H9 (cell line): Measurements from ENCODE around the gene SPATA46. TPM values are rescaled to one million over a fixed set of nuclear protein-coding genes. Genes with fewer than 3 reads are reported as not detected.

ENCODE experiments used
- DNase-seq: peaks from one replicate; pipeline ENCODE4 v3.0.0-alpha.2; 2017
- H2AFZ ChIP-seq: one replicate; pipeline ENCODE4 v1.6.1; 2013; ENCODE audit warnings: mild to moderate bottlenecking, low read length, control low read depth, moderate library complexity
- H2AK5ac ChIP-seq: 2 replicates; pipeline ENCODE4 v1.6.1; 2013; ENCODE audit warnings: low read length, control low read depth, mixed read lengths; ENCODE audit not compliant: insufficient read length
- H2BK120ac ChIP-seq: one replicate; pipeline ENCODE4 v1.6.1; 2013; ENCODE audit warnings: low read depth, mild to moderate bottlenecking, low read length, control low read depth, inconsistent platforms; ENCODE audit not compliant: poor library complexity, severe bottlenecking
- H2BK12ac ChIP-seq: 2 replicates; pipeline ENCODE4 v1.6.1; 2013; ENCODE audit warnings: low read length, control low read depth, mixed read lengths, low read depth; ENCODE audit not compliant: insufficient read length
- H2BK15ac ChIP-seq: 2 replicates; pipeline ENCODE4 v1.6.1; 2013; ENCODE audit warnings: low read depth, low read length, control low read depth
- H2BK20ac ChIP-seq: one replicate; pipeline ENCODE4 v1.6.1; 2013; ENCODE audit warnings: low read depth, mild to moderate bottlenecking, low read length, control low read depth, inconsistent platforms; ENCODE audit not compliant: poor library complexity, severe bottlenecking
- H2BK5ac ChIP-seq: 2 replicates; pipeline ENCODE4 v1.6.1; 2013; ENCODE audit warnings: low read length, control low read depth, mixed read lengths; ENCODE audit not compliant: insufficient read length
- H3K14ac ChIP-seq: 2 replicates; pipeline ENCODE4 v1.6.1; 2013; ENCODE audit warnings: low read length, control low read depth; ENCODE audit not compliant: insufficient read depth
- H3K18ac ChIP-seq: 2 replicates; pipeline ENCODE4 v1.6.1; 2013; ENCODE audit warnings: low read depth, mild to moderate bottlenecking, mixed read lengths, low read length, control low read depth; ENCODE audit not compliant: insufficient read length
- H3K23ac ChIP-seq: 2 replicates; pipeline ENCODE4 v1.6.1; 2013; ENCODE audit warnings: low read length, control low read depth, mixed read lengths, low read depth; ENCODE audit not compliant: insufficient read length
- H3K23me2 ChIP-seq: 2 replicates; pipeline ENCODE4 v1.6.1; 2013; ENCODE audit warnings: low read depth, mild to moderate bottlenecking, mixed read lengths, low read length, control low read depth; ENCODE audit not compliant: insufficient read length, poor library complexity, severe bottlenecking
- H3K27ac ChIP-seq: 2 replicates; pipeline ENCODE4 v1.5.1; 2013; ENCODE audit warnings: low read length, control low read depth, mixed read lengths, low read depth; ENCODE audit not compliant: insufficient read length
- H3K27me3 ChIP-seq: 2 replicates; pipeline ENCODE4 v1.6.1; 2013; ENCODE audit warnings: low read length, control low read depth, inconsistent platforms; ENCODE audit not compliant: insufficient read depth
- H3K4ac ChIP-seq: 2 replicates; pipeline ENCODE4 v1.6.1; 2013; ENCODE audit warnings: low read depth, mild to moderate bottlenecking, control low read depth, inconsistent platforms, low read length, moderate library complexity
- H3K4me1 ChIP-seq: 2 replicates; pipeline ENCODE4 v1.6.1; 2013; ENCODE audit warnings: low read length, control low read depth, inconsistent platforms; ENCODE audit not compliant: insufficient read depth
- H3K4me2 ChIP-seq: 2 replicates; pipeline ENCODE4 v1.6.1; 2013; ENCODE audit warnings: low read length, control low read depth, mixed read lengths; ENCODE audit not compliant: insufficient read length, insufficient read depth
- H3K56ac ChIP-seq: 2 replicates; pipeline ENCODE4 v1.6.1; 2013; ENCODE audit warnings: low read depth, mild to moderate bottlenecking, mixed read lengths, low read length, control low read depth; ENCODE audit not compliant: insufficient read length
- H3K79me1 ChIP-seq: 2 replicates; pipeline ENCODE4 v1.6.1; 2013; ENCODE audit warnings: low read depth, mild to moderate bottlenecking, moderate library complexity, low read length, control low read depth, inconsistent platforms; ENCODE audit not compliant: insufficient read depth, poor library complexity, severe bottlenecking
- H3K79me2 ChIP-seq: 2 replicates; pipeline ENCODE4 v1.6.1; 2013; ENCODE audit warnings: low read length, control low read depth, inconsistent platforms; ENCODE audit not compliant: insufficient read depth
- H3K9ac ChIP-seq: 2 replicates; pipeline ENCODE4 v1.6.1; 2013; ENCODE audit warnings: low read length, control low read depth, mixed read lengths; ENCODE audit not compliant: insufficient read length; ENCODE audit errors: extremely low read depth
- H3K9me3 ChIP-seq: one replicate; pipeline ENCODE4 v1.6.1; 2013; ENCODE audit warnings: low read depth, low read length, inconsistent platforms; ENCODE audit not compliant: control insufficient read depth
- H3T11ph ChIP-seq: one replicate; pipeline ENCODE4 v1.6.1; 2013; ENCODE audit warnings: mild to moderate bottlenecking, low read length, control low read depth, inconsistent platforms
- H4K20me1 ChIP-seq: one replicate; pipeline ENCODE4 v1.6.1; 2013; ENCODE audit not compliant: control insufficient read depth, insufficient read length, insufficient read depth
- H4K5ac ChIP-seq: 2 replicates; pipeline ENCODE4 v1.6.1; 2013; ENCODE audit warnings: low read depth, mild to moderate bottlenecking, mixed read lengths, low read length, control low read depth; ENCODE audit not compliant: insufficient read length
- H4K8ac ChIP-seq: replicated peaks from 2 replicates; pipeline ENCODE4 v1.6.1; 2013; ENCODE audit warnings: low read length, control low read depth, mixed read lengths, low read depth; ENCODE audit not compliant: insufficient read length
- H4K91ac ChIP-seq: 2 replicates; pipeline ENCODE4 v1.6.1; 2013; ENCODE audit warnings: low read depth, mild to moderate bottlenecking, moderate library complexity, mixed read lengths, low read length, control low read depth; ENCODE audit not compliant: insufficient read length
- H3K27ac Mint-ChIP-seq, 3 experiments: 2 replicates in 2 of 3; 3 replicates in 1 of 3; pipeline ENCODE4 v1.8.0; 2020 to 2021; ENCODE audit warnings: mixed read lengths in 3 of 3, mild to moderate bottlenecking in 1 of 3, moderate library complexity in 1 of 3
- H3K27me3 Mint-ChIP-seq: 2 replicates; pipeline ENCODE4 v1.8.0; 2021; ENCODE audit warnings: low read depth, mild to moderate bottlenecking, moderate library complexity, mixed read lengths
- H3K36me3 Mint-ChIP-seq, 3 experiments: 2 replicates in 2 of 3; 3 replicates in 1 of 3; pipeline ENCODE4 v1.8.0; 2020 to 2021; ENCODE audit warnings: low read depth in 3 of 3, mixed read lengths in 3 of 3; ENCODE audit not compliant: insufficient read depth in 1 of 3
- H3K4me1 Mint-ChIP-seq, 2 experiments: 2 replicates each; pipeline ENCODE4 v1.8.0; 2020; ENCODE audit warnings: mixed read lengths in 2 of 2
- H3K4me3 Mint-ChIP-seq, 2 experiments: 2 replicates in 1 of 2; 3 replicates in 1 of 2; pipeline ENCODE4 v1.8.0; 2020 to 2021; ENCODE audit warnings: mild to moderate bottlenecking in 2 of 2, mixed read lengths in 2 of 2, moderate library complexity in 1 of 2
- H3K9me3 Mint-ChIP-seq, 2 experiments: 2 replicates in 1 of 2; 3 replicates in 1 of 2; pipeline ENCODE4 v1.8.0; 2020; ENCODE audit warnings: mild to moderate bottlenecking in 2 of 2, mixed read lengths in 2 of 2, moderate library complexity in 1 of 2
- WGBS: extraction: QIAGEN DNeasy Blood & Tissue Kit; methylation state at CpG from one replicate; pipeline ENCODE4 v1.1.7; 2013; ENCODE audit warnings: missing lambda C conversion rate, low lambda C conversion rate, mixed read lengths; ENCODE audit not compliant: insufficient read length; ENCODE audit errors: extremely low coverage; 5-methylcytosine and 5-hydroxymethylcytosine counted together
- total RNA-seq: library from RNA; stranded (reverse); gene quantifications from 2 replicates; pipeline ENCODE4 v1.2.1, GENCODE V29; 2021
- TF ChIP-seq, protein P1 (sequence below): fragments of 200-600 bp; sonication (generic); conservative IDR thresholded peaks from 3 replicates; pipeline ENCODE4 v1.8.0; 2021; ENCODE audit warnings: antibody characterized with exemption, mild to moderate bottlenecking

Gene SPATA46
- total RNA-seq, 1 experiment from 2014 or later = not detected

DNA sequence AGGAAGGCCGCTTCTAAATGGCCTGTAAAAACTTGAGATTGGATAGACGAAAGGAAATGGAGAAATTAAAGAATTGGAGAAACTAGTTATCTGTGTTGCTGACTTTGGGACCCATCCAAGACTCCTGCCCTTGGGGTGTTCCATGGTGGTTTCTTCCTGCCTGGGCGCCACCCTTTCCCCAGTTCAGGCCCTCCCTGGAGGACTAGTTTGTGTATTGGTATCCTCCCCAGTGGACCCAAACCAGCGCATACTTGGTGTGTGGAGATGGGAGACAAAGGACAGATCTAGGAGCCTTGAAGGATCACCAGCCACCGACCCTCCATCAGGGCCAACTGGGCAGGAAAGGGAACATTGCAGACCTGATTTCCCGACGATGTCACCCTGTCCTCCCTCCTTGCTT is 7.1 kb downstream of the SPATA46 start:
- H3K79me2 ChIP-seq = no peaks in the 10 kb centered on the region
- no peak overlapping the region for H3T11ph ChIP-seq
- H3K9ac ChIP-seq = no peak overlapping the region
- WGBS = no CpG with 5 or more reads among the region's 7 CpGs
- Mint-ChIP-seq H3K27ac (no peak overlapping the region), H3K9me3 (no peaks in the 10 kb centered on the region), H3K36me3 (peaks cover 2 to 8% (median 3%) of the 10 kb centered on the region in 3 experiments; a peak in 4 of 7 replicates), H3K4me1 (no peaks in the 10 kb centered on the region), H3K4me3 (no peak overlapping the region), H3K27me3 (no peaks in the 10 kb centered on the region)
- no peak overlapping the region for H3K23ac ChIP-seq
- no peak overlapping the region for H2BK12ac ChIP-seq
- no peak overlapping the region for H2AFZ ChIP-seq
- H2BK120ac ChIP-seq = no peak overlapping the region
- no peak overlapping the region for H3K4me2 ChIP-seq
- DNase-seq = no peak
- H3K27me3 ChIP-seq = no peaks in the 10 kb centered on the region
- H3K9me3 ChIP-seq = no peaks in the 10 kb centered on the region
- no peaks in the 10 kb centered on the region for H3K4me1 ChIP-seq
- no peak overlapping the region for H4K5ac ChIP-seq
- TF ChIP-seq, protein P1, sequence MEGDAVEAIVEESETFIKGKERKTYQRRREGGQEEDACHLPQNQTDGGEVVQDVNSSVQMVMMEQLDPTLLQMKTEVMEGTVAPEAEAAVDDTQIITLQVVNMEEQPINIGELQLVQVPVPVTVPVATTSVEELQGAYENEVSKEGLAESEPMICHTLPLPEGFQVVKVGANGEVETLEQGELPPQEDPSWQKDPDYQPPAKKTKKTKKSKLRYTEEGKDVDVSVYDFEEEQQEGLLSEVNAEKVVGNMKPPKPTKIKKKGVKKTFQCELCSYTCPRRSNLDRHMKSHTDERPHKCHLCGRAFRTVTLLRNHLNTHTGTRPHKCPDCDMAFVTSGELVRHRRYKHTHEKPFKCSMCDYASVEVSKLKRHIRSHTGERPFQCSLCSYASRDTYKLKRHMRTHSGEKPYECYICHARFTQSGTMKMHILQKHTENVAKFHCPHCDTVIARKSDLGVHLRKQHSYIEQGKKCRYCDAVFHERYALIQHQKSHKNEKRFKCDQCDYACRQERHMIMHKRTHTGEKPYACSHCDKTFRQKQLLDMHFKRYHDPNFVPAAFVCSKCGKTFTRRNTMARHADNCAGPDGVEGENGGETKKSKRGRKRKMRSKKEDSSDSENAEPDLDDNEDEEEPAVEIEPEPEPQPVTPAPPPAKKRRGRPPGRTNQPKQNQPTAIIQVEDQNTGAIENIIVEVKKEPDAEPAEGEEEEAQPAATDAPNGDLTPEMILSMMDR = no peak
- no peak overlapping the region for H3K27ac ChIP-seq
- H2BK20ac ChIP-seq = no peak overlapping the region
- H3K14ac ChIP-seq = no peak overlapping the region
- no peaks in the 10 kb centered on the region for H3K23me2 ChIP-seq
- H4K91ac ChIP-seq = no peak overlapping the region
- H4K8ac ChIP-seq = no peak overlapping the region
- H3K79me1 ChIP-seq = no peaks in the 10 kb centered on the region
- no peak overlapping the region for H3K18ac ChIP-seq
- no peak overlapping the region for H2AK5ac ChIP-seq
- no peak overlapping the region for H2BK5ac ChIP-seq
- no peaks in the 10 kb centered on the region for H4K20me1 ChIP-seq
- no peak overlapping the region for H3K4ac ChIP-seq
- H3K56ac ChIP-seq = no peak overlapping the region
- H2BK15ac ChIP-seq = no peak overlapping the region
